Vagina (tissue), 2 donors: ENCODE measurements around the gene RASA2. TPM values are rescaled to one million over a fixed set of nuclear protein-coding genes. Genes with fewer than 3 reads are reported as not detected.

ENCODE experiments used
- DNase-seq, 2 donors: peaks; one replicate each; pipeline ENCODE4 v3.0.0-alpha.2; 2017; ENCODE audit errors: extremely low spot score in 2 of 2
- H3K27ac ChIP-seq: fragments of 200-600 bp; sonication (generic); one replicate; pipeline ENCODE4 v1.5.1; 2019
- H3K27me3 ChIP-seq: fragments of 200-600 bp; sonication (generic); one replicate; pipeline ENCODE4 v1.5.1; 2019
- H3K36me3 ChIP-seq, 2 donors: fragments of 200-600 bp; sonication (generic); one replicate each; pipeline ENCODE4 v1.5.1; 2017 to 2019
- H3K4me1 ChIP-seq: fragments of 200-600 bp; sonication (generic); one replicate; pipeline ENCODE4 v1.5.1; 2019
- H3K4me3 ChIP-seq, 2 donors: fragments of 200-600 bp; sonication (generic); 1 replicate in 1 of 2; 2 replicates in 1 of 2; pipeline ENCODE4 v1.5.1; 2016 to 2019
- H3K9me3 ChIP-seq: fragments of 200-600 bp; sonication (generic); one replicate; pipeline ENCODE4 v1.5.1; 2019
- CTCF ChIP-seq, 3 experiments: fragments of 450-650 bp in 2 of 3; fragments of 200-600 bp in 1 of 3; sonication (generic) in 1 of 3; IDR thresholded peaks; one replicate each; pipeline ENCODE4 v1.5.1; 2017 to 2019; ENCODE audit warnings: antibody characterized with exemption in 3 of 3, mild to moderate bottlenecking in 2 of 3, moderate library complexity in 2 of 3
- POLR2A ChIP-seq, 2 donors: fragments of 450-650 bp; IDR thresholded peaks; one replicate each; pipeline ENCODE4 v1.6.1; 2017; ENCODE audit warnings: antibody characterized with exemption in 2 of 2, mild to moderate bottlenecking in 2 of 2, moderate library complexity in 2 of 2
- POLR2AphosphoS5 ChIP-seq, 2 donors: sonication (generic); formaldehyde crosslinking; IDR thresholded peaks; one replicate each; pipeline ENCODE4 v1.9.0; 2017; ENCODE audit warnings: antibody characterized with exemption in 2 of 2, mild to moderate bottlenecking in 2 of 2, low read depth in 1 of 2; ENCODE audit not compliant: insufficient read depth in 1 of 2
- intact Hi-C: fragments of 100-400 bp; cut with DNase I; formaldehyde crosslinking; loops from one replicate; pipeline ENCODE4 v1.15.1; 2023
- total RNA-seq: library from RNA; depleted of rRNA; stranded (reverse); fragments of >200 nt; gene quantifications from one replicate; pipeline ENCODE4 v1.2.3, GENCODE V29; 2016

The RASA2 gene
- total RNA-seq, 1 donor from 2014 or later, result 18.4 TPM

- intact Hi-C loops, result no loop called here
- TF ChIP-seq POLR2A (IDR thresholded peaks at IDR 0.05) (no peak), CTCF (IDR thresholded peaks at IDR 0.05) (no peak), POLR2AphosphoS5 (IDR thresholded peaks at IDR 0.05; ENCODE audit: insufficient read depth in 1 of 2, low read depth in 1 of 2) (no peak)
- no peak for DNase-seq
- Histone ChIP-seq H3K36me3 (no peaks in the 10 kb centered on the region), H3K27ac (no peak overlapping the region), H3K27me3 (no peaks in the 10 kb centered on the region), H3K4me3 (no peak overlapping the region), H3K4me1 (no peaks in the 10 kb centered on the region), H3K9me3 (no peaks in the 10 kb centered on the region)
Observed at GRCh38 chr3:141462176-141462859, 24.5 kb upstream of the RASA2 start.

GRCh38 chr3:141465221-141465620, 21.6 kb upstream of the RASA2 start:
- H3K27ac ChIP-seq, result no peak overlapping the region
- H3K4me3 ChIP-seq, result no peak overlapping the region
- TF ChIP-seq CTCF (IDR thresholded peaks at IDR 0.05) (no peak), POLR2AphosphoS5 (IDR thresholded peaks at IDR 0.05; ENCODE audit: insufficient read depth in 1 of 2, low read depth in 1 of 2) (no peak), POLR2A (IDR thresholded peaks at IDR 0.05) (no peak)
- H3K27me3 ChIP-seq, result no peaks in the 10 kb centered on the region
- no peak for DNase-seq
- intact Hi-C loops, result no loop called here
- no peaks in the 10 kb centered on the region for H3K36me3 ChIP-seq
- H3K4me1 ChIP-seq, result no peaks in the 10 kb centered on the region
- H3K9me3 ChIP-seq, result no peaks in the 10 kb centered on the region

- Histone ChIP-seq H3K9me3 (no peaks in the 10 kb centered on the region), H3K27me3 (no peaks in the 10 kb centered on the region), H3K36me3 (no peaks in the 10 kb centered on the region), H3K4me1 (no peaks in the 10 kb centered on the region), H3K27ac (no peak overlapping the region), H3K4me3 (no peak overlapping the region)
- no peak for DNase-seq
- TF ChIP-seq CTCF (IDR thresholded peaks at IDR 0.05) (no peak), POLR2AphosphoS5 (IDR thresholded peaks at IDR 0.05; ENCODE audit: insufficient read depth in 1 of 2, low read depth in 1 of 2) (no peak), POLR2A (IDR thresholded peaks at IDR 0.05) (no peak)
- intact Hi-C loops, result no loop called here
Observed at GRCh38 chr3:141466633-141467169, 20.1 kb upstream of the RASA2 start.

- Histone ChIP-seq H3K27ac (no peak overlapping the region), H3K36me3 (no peaks in the 10 kb centered on the region), H3K9me3 (no peaks in the 10 kb centered on the region), H3K4me3 (no peak overlapping the region), H3K4me1 (no peaks in the 10 kb centered on the region), H3K27me3 (no peaks in the 10 kb centered on the region)
- TF ChIP-seq POLR2AphosphoS5 (IDR thresholded peaks at IDR 0.05; ENCODE audit: insufficient read depth in 1 of 2, low read depth in 1 of 2), result no peak
- no peak for TF ChIP-seq CTCF (IDR thresholded peaks at IDR 0.05)
- TF ChIP-seq POLR2A (IDR thresholded peaks at IDR 0.05), result no peak
- no peak for DNase-seq
- intact Hi-C loops, result loop anchor here (5.0 kb wide), 1 partner anchor 93 kb away; no protein-coding TSS in a partner anchor
Observed at GRCh38 chr3:141469720-141470119, 17.1 kb upstream of the RASA2 start.

- TF ChIP-seq CTCF (IDR thresholded peaks at IDR 0.05) (no peak), POLR2AphosphoS5 (IDR thresholded peaks at IDR 0.05; ENCODE audit: insufficient read depth in 1 of 2, low read depth in 1 of 2) (no peak), POLR2A (IDR thresholded peaks at IDR 0.05) (no peak)
- Histone ChIP-seq H3K36me3 (no peaks in the 10 kb centered on the region), H3K27ac (no peak overlapping the region), H3K4me3 (no peak overlapping the region), H3K9me3 (no peaks in the 10 kb centered on the region), H3K4me1 (no peaks in the 10 kb centered on the region), H3K27me3 (no peaks in the 10 kb centered on the region)
- intact Hi-C loops, result loop anchor here (5.0 kb wide), 1 partner anchor 91 kb away; no protein-coding TSS in a partner anchor
- DNase-seq, result no peak
Observed at GRCh38 chr3:141471160-141471559, 15.7 kb upstream of the RASA2 start.
